Loucy (cell line): ENCODE results near the gene ALKBH5.

Source experiments
- H2AFZ ChIP-seq: fragments of 200-600 bp; sonication (generic); 2 replicates; pipeline ENCODE4 v1.6.0; 2016; ENCODE audit warnings: antibody characterized with exemption, mild to moderate bottlenecking, low read length, moderate library complexity
- H3F3A ChIP-seq: fragments of 200-600 bp; 2 replicates; pipeline ENCODE4 v1.6.0; 2016; ENCODE audit warnings: antibody characterized with exemption, low read depth, mild to moderate bottlenecking
- H3K27me3 ChIP-seq: fragments of 200-600 bp; sonication (generic); 2 replicates; pipeline ENCODE4 v1.6.1; 2014; ENCODE audit warnings: low read length, mild to moderate bottlenecking; ENCODE audit not compliant: insufficient read depth, poor library complexity, severe bottlenecking
- H3K36me3 ChIP-seq: fragments of 200-600 bp; sonication (generic); 2 replicates; pipeline ENCODE4 v1.6.1; 2016; ENCODE audit warnings: low read length; ENCODE audit not compliant: insufficient read depth
- H3K4me1 ChIP-seq: fragments of 200-600 bp; sonication (generic); 2 replicates; pipeline ENCODE4 v1.5.1; 2014; ENCODE audit warnings: low read length, mild to moderate bottlenecking; ENCODE audit not compliant: insufficient read depth, poor library complexity, severe bottlenecking
- H3K4me2 ChIP-seq: fragments of 200-600 bp; sonication (generic); 2 replicates; pipeline ENCODE4 v1.6.0; 2014; ENCODE audit warnings: antibody characterized with exemption, low read length, low read depth, mild to moderate bottlenecking; ENCODE audit not compliant: poor library complexity, severe bottlenecking
- H3K4me3 ChIP-seq: fragments of 200-600 bp; sonication (generic); 2 replicates; pipeline ENCODE4 v1.5.1; 2014; ENCODE audit warnings: low read length, mild to moderate bottlenecking, mixed read lengths; ENCODE audit not compliant: poor library complexity, severe bottlenecking
- H3K79me2 ChIP-seq: fragments of 200-600 bp; sonication (generic); 2 replicates; pipeline ENCODE4 v1.6.1; 2014; ENCODE audit warnings: low read length; ENCODE audit not compliant: insufficient read depth
- H3K9ac ChIP-seq: fragments of 200-600 bp; sonication (generic); 2 replicates; pipeline ENCODE4 v1.6.0; 2014; ENCODE audit warnings: mild to moderate bottlenecking, low read depth, low read length, moderate library complexity; ENCODE audit not compliant: poor library complexity, severe bottlenecking
- H3K9me2 ChIP-seq: fragments of 200-600 bp; sonication (generic); replicated peaks from 2 replicates; pipeline ENCODE4 v1.6.1; 2016; ENCODE audit warnings: low read depth, low read length, mixed read lengths
- H3K9me3 ChIP-seq: fragments of 200-600 bp; sonication (generic); 2 replicates; pipeline ENCODE4 v1.6.1; 2014; ENCODE audit warnings: mild to moderate bottlenecking, antibody characterized with exemption, low read length, low read depth; ENCODE audit not compliant: insufficient read depth
- H4K20me1 ChIP-seq: fragments of 200-600 bp; sonication (generic); 2 replicates; pipeline ENCODE4 v1.6.0; 2014; ENCODE audit warnings: antibody characterized with exemption, low read length, mild to moderate bottlenecking; ENCODE audit not compliant: insufficient read depth, poor library complexity, severe bottlenecking
- CTCF ChIP-seq: fragments of 200-600 bp; sonication (generic); conservative IDR thresholded peaks from 2 replicates; pipeline ENCODE4 v1.5.1; 2014; ENCODE audit warnings: mild to moderate bottlenecking, antibody characterized with exemption, low read length
- EZH2phosphoT487 ChIP-seq: fragments of 200-600 bp; IDR thresholded peaks from 2 replicates; pipeline ENCODE4 v1.6.1; 2018; ENCODE audit warnings: antibody characterized with exemption, mild to moderate bottlenecking, moderate library complexity, borderline replicate concordance

The ALKBH5 gene

GRCh38 chr17:18182110-18182977 is 1.3 kb upstream of the ALKBH5 start:
- Histone ChIP-seq H3K27me3 (no peaks in the 10 kb centered on the region), H3K4me3 (peak overlapping the region; percentile 97), H3F3A (no peaks in the 10 kb centered on the region), H3K4me2 (peak overlapping the region; percentile 97), H4K20me1 (peaks cover 32% of the 10 kb centered on the region), H3K79me2 (peaks cover 46% of the 10 kb centered on the region), H3K9ac (peak overlapping the region; percentile 82), H3K36me3 (no peaks in the 10 kb centered on the region), H3K4me1 (peaks cover 36% of the 10 kb centered on the region), H2AFZ (peak overlapping the region; percentile 96), H3K9me3 (no peaks in the 10 kb centered on the region), H3K9me2 (no peaks in the 10 kb centered on the region)
- TF ChIP-seq CTCF (no peak), EZH2phosphoT487 (no peak)

- H3K36me3 ChIP-seq = no peaks in the 10 kb centered on the region; the same call in 1 of the 2 replicates
- peaks cover 42% of the 10 kb centered on the region for H3K4me1 ChIP-seq
- H3K9ac ChIP-seq = peak overlapping the region; percentile 82
- peaks cover 38% of the 10 kb centered on the region for H4K20me1 ChIP-seq
- H3K4me2 ChIP-seq = peak overlapping the region; percentile 97
- H2AFZ ChIP-seq = peak overlapping the region; percentile 96
- no peaks in the 10 kb centered on the region for H3F3A ChIP-seq
- no peaks in the 10 kb centered on the region for H3K9me2 ChIP-seq
- no peaks in the 10 kb centered on the region for H3K27me3 ChIP-seq
- H3K9me3 ChIP-seq = no peaks in the 10 kb centered on the region
- peak overlapping the region; percentile 97 for H3K4me3 ChIP-seq
- TF ChIP-seq EZH2phosphoT487 (no peak), CTCF (no peak)
- H3K79me2 ChIP-seq = peaks cover 52% of the 10 kb centered on the region
Observed at GRCh38 chr17:18182978-18183333, 672 bp upstream of the ALKBH5 start.

- Histone ChIP-seq H3K36me3 (peaks cover 2% of the 10 kb centered on the region; the same call in 1 of the 2 replicates), H4K20me1 (peaks cover 52% of the 10 kb centered on the region), H3K9ac (peak overlapping the region; percentile 82), H3F3A (no peaks in the 10 kb centered on the region), H3K9me3 (no peaks in the 10 kb centered on the region), H3K4me2 (peak overlapping the region; percentile 94), H3K79me2 (peaks cover 67% of the 10 kb centered on the region), H3K9me2 (no peaks in the 10 kb centered on the region), H3K4me3 (peak overlapping the region; percentile 97), H3K27me3 (no peaks in the 10 kb centered on the region), H3K4me1 (peaks cover 53% of the 10 kb centered on the region), H2AFZ (peak overlapping the region; percentile 43; the same call in 1 of the 2 replicates)
- no peak for TF ChIP-seq EZH2phosphoT487
- TF ChIP-seq CTCF = 0 out of 2 replicates have a peak, but pooled peaks have one; percentile 11
Observed at GRCh38 chr17:18184143-18185031, 759 bp downstream of the ALKBH5 start.
